SK-N-SH treated with all-trans-retinoic acid at 6 μM for 48 hours (cell line): ENCODE results near the gene FGF18.
"Not testable (repeated sequence)": the region's sequence is repeated elsewhere in the genome, so short reads cannot be mapped to it uniquely, and the experiment has no call there.

ENCODE experiments used
- ATAC-seq: fragments of 200-7000 bp; cut with Tn5 transposase; 3 replicates; pipeline ENCODE4 v1.9.1; 2020; ENCODE audit warnings: mild to moderate bottlenecking, moderate library complexity
- ARNTL ChIP-seq: fragments of 450-650 bp; formaldehyde crosslinking; IDR thresholded peaks from 2 replicates; pipeline ENCODE4 v1.5.0; 2020; ENCODE audit warnings: low read depth, mild to moderate bottlenecking, moderate library complexity, borderline replicate concordance
- CSDC2 ChIP-seq: fragments of 250-450 bp; sonication (Bioruptor Pico); IDR thresholded peaks from 2 replicates; pipeline ENCODE4 v1.5.0; 2020; ENCODE audit warnings: mild to moderate bottlenecking, moderate library complexity
- ESRRG ChIP-seq: fragments of 250-450 bp; sonication (Bioruptor Pico); IDR thresholded peaks from 2 replicates; pipeline ENCODE4 v1.6.1; 2021; ENCODE audit warnings: mild to moderate bottlenecking
- GLIS3 ChIP-seq: fragments of 250-450 bp; sonication (Bioruptor Pico); IDR thresholded peaks from 2 replicates; pipeline ENCODE4 v1.5.0; 2020; ENCODE audit warnings: mild to moderate bottlenecking, moderate library complexity
- ISL1 ChIP-seq: fragments of 250-450 bp; sonication (Bioruptor Pico); IDR thresholded peaks from 2 replicates; pipeline ENCODE4 v2.1.2; 2022; ENCODE audit warnings: mild to moderate bottlenecking, moderate library complexity
- OSR1 ChIP-seq: fragments of 250-450 bp; sonication (Bioruptor Pico); IDR thresholded peaks from 2 replicates; pipeline ENCODE4 v1.8.0; 2022; ENCODE audit warnings: moderate library complexity, mild to moderate bottlenecking, inconsistent platforms
- PPARA ChIP-seq: fragments of 250-450 bp; sonication (Bioruptor Pico); IDR thresholded peaks from 2 replicates; pipeline ENCODE4 v1.5.0; 2020; ENCODE audit warnings: mild to moderate bottlenecking, borderline replicate concordance
- RARB ChIP-seq: fragments of 250-450 bp; sonication (Bioruptor Pico); IDR thresholded peaks from 2 replicates; pipeline ENCODE4 v1.8.0; 2021; ENCODE audit warnings: mild to moderate bottlenecking, moderate library complexity
- SNAI2 ChIP-seq: fragments of 250-450 bp; sonication (Bioruptor Pico); IDR thresholded peaks from 2 replicates; pipeline ENCODE4 v1.5.0; 2020; ENCODE audit warnings: mild to moderate bottlenecking, moderate library complexity
- TCF4 ChIP-seq: fragments of 250-450 bp; sonication (Bioruptor Pico); IDR thresholded peaks from 2 replicates; pipeline ENCODE4 v1.8.0; 2021; ENCODE audit warnings: mild to moderate bottlenecking, moderate library complexity, borderline replicate concordance
- ZC3H10 ChIP-seq: fragments of 250-450 bp; sonication (Bioruptor Pico); IDR thresholded peaks from 2 replicates; pipeline ENCODE4 v1.5.1; 2021; ENCODE audit warnings: mild to moderate bottlenecking, moderate library complexity
- ZNF565 ChIP-seq: fragments of 450-650 bp; formaldehyde crosslinking; conservative IDR thresholded peaks from 2 replicates; pipeline ENCODE4 v1.5.0; 2020; ENCODE audit warnings: low read depth, mild to moderate bottlenecking, moderate library complexity
- ZNF70 ChIP-seq: fragments of 450-650 bp; formaldehyde crosslinking; IDR thresholded peaks from 2 replicates; pipeline ENCODE4 v1.5.0; 2020; ENCODE audit warnings: mild to moderate bottlenecking, moderate library complexity
- ZNF8 ChIP-seq: fragments of 450-650 bp; formaldehyde crosslinking; IDR thresholded peaks from 2 replicates; pipeline ENCODE4 v1.5.0; 2020; ENCODE audit warnings: mild to moderate bottlenecking, moderate library complexity
- TF ChIP-seq, protein P1 (sequence below): fragments of 250-450 bp; sonication (Bioruptor Pico); IDR thresholded peaks from 2 replicates; pipeline ENCODE4 v1.8.0; 2020; ENCODE audit warnings: mild to moderate bottlenecking, moderate library complexity, borderline replicate concordance
- TF ChIP-seq, protein P2 (sequence below): fragments of 250-450 bp; sonication (Bioruptor Pico); IDR thresholded peaks from 2 replicates; pipeline ENCODE4 v1.5.1; 2021; ENCODE audit warnings: mild to moderate bottlenecking, moderate library complexity
- TF ChIP-seq, protein P3 (sequence below): fragments of 250-450 bp; sonication (Bioruptor Pico); IDR thresholded peaks from 2 replicates; pipeline ENCODE4 v1.8.0; 2021; ENCODE audit warnings: low read depth, mild to moderate bottlenecking, moderate library complexity, borderline replicate concordance
- TF ChIP-seq, protein P4 (sequence below): fragments of 250-450 bp; sonication (Bioruptor Pico); IDR thresholded peaks from 2 replicates; pipeline ENCODE4 v1.5.1; 2020; ENCODE audit warnings: low read depth, mild to moderate bottlenecking, moderate library complexity
- TF ChIP-seq, protein P5 (sequence below): fragments of 250-450 bp; sonication (Bioruptor Pico); IDR thresholded peaks from 2 replicates; pipeline ENCODE4 v1.5.0; 2020; ENCODE audit warnings: mild to moderate bottlenecking, moderate library complexity

FGF18 gene, protein sequence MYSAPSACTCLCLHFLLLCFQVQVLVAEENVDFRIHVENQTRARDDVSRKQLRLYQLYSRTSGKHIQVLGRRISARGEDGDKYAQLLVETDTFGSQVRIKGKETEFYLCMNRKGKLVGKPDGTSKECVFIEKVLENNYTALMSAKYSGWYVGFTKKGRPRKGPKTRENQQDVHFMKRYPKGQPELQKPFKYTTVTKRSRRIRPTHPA

DNA sequence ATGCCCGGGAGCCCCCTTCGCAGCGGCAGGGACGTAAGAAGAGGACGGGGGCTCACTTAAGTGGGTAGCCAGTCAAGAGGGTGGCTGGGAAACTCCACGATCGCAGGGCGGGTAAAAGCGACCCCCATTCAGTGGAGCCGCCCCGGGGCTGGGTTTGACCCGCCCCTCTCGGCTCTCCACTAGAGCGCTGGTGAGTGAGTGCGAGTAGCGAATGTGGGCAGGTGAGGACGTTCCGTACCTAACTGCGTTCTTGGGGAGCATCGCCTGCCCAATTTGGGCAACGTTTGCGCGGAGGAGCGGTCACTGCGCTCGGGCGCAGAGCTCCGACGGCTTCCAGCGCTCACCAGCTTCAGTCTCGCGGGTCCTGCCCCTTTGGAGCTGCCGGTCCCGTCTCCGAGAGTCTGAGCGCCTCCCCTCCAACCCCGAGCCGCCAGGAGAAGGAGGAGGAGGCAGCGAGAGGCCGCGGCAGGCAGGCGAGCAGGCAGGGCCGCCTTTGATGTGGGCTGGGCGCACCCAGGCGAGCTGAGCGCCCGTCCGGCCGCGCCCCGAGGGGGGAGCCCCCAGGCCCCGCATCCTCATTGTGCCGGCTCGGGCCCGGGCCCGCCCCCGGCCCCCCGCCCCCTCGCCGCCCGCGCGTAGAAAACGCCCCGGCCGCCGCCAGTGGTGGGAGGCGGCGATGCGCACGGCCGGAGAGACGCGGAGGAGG, at the start of gene FGF18:
TSS of gene FGF18 (plus strand) at position 666 of the 706 bp plus-strand sequence. CDS start 553 bp downstream, outside the sequence.
- peak; percentile 46 for ATAC-seq
- TF ChIP-seq ZNF8, result no peak
- TF ChIP-seq, protein P1, sequence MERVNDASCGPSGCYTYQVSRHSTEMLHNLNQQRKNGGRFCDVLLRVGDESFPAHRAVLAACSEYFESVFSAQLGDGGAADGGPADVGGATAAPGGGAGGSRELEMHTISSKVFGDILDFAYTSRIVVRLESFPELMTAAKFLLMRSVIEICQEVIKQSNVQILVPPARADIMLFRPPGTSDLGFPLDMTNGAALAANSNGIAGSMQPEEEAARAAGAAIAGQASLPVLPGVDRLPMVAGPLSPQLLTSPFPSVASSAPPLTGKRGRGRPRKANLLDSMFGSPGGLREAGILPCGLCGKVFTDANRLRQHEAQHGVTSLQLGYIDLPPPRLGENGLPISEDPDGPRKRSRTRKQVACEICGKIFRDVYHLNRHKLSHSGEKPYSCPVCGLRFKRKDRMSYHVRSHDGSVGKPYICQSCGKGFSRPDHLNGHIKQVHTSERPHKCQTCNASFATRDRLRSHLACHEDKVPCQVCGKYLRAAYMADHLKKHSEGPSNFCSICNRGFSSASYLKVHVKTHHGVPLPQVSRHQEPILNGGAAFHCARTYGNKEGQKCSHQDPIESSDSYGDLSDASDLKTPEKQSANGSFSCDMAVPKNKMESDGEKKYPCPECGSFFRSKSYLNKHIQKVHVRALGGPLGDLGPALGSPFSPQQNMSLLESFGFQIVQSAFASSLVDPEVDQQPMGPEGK (CRISPR knock-in tag), result no peak

DNA sequence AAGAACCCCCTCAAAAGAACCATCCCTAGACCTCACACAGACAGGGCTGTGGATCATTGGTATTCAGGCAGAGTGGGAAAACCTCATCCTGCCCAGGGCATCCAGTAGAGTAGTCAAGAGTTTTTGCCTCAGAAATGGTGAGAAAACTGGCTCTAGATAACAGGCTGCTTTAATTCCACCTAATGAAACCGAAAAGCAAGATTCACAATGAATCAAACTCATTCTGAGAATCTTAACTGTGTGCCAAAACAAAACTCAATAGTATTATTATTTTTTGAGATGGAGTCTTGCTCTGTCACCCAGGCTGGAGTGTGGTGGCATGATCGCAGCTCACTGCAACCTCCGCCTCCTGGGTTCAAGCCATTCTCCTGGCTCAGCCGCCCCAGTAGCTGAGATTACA, 49.5 kb upstream of the FGF18 start:
- no peak for TF ChIP-seq PPARA
- TF ChIP-seq, protein P2, sequence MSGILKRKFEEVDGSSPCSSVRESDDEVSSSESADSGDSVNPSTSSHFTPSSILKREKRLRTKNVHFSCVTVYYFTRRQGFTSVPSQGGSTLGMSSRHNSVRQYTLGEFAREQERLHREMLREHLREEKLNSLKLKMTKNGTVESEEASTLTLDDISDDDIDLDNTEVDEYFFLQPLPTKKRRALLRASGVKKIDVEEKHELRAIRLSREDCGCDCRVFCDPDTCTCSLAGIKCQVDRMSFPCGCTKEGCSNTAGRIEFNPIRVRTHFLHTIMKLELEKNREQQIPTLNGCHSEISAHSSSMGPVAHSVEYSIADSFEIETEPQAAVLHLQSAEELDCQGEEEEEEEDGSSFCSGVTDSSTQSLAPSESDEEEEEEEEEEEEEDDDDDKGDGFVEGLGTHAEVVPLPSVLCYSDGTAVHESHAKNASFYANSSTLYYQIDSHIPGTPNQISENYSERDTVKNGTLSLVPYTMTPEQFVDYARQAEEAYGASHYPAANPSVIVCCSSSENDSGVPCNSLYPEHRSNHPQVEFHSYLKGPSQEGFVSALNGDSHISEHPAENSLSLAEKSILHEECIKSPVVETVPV (CRISPR knock-in tag), result no peak
- TF ChIP-seq, protein P3, sequence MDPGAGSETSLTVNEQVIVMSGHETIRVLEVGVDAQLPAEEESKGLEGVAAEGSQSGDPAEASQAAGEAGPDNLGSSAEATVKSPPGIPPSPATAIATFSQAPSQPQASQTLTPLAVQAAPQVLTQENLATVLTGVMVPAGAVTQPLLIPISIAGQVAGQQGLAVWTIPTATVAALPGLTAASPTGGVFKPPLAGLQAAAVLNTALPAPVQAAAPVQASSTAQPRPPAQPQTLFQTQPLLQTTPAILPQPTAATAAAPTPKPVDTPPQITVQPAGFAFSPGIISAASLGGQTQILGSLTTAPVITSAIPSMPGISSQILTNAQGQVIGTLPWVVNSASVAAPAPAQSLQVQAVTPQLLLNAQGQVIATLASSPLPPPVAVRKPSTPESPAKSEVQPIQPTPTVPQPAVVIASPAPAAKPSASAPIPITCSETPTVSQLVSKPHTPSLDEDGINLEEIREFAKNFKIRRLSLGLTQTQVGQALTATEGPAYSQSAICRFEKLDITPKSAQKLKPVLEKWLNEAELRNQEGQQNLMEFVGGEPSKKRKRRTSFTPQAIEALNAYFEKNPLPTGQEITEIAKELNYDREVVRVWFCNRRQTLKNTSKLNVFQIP (CRISPR knock-in tag), result no peak
- TF ChIP-seq, protein P1 (CRISPR knock-in tag), result no peak
- TF ChIP-seq, protein P4, sequence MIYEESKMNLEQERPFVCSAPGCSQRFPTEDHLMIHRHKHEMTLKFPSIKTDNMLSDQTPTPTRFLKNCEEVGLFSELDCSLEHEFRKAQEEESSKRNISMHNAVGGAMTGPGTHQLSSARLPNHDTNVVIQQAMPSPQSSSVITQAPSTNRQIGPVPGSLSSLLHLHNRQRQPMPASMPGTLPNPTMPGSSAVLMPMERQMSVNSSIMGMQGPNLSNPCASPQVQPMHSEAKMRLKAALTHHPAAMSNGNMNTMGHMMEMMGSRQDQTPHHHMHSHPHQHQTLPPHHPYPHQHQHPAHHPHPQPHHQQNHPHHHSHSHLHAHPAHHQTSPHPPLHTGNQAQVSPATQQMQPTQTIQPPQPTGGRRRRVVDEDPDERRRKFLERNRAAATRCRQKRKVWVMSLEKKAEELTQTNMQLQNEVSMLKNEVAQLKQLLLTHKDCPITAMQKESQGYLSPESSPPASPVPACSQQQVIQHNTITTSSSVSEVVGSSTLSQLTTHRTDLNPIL, result no peak
- TF ChIP-seq TCF4, result no peak
- no peak for TF ChIP-seq ZNF70 (CRISPR knock-in tag)
- TF ChIP-seq, protein P5, sequence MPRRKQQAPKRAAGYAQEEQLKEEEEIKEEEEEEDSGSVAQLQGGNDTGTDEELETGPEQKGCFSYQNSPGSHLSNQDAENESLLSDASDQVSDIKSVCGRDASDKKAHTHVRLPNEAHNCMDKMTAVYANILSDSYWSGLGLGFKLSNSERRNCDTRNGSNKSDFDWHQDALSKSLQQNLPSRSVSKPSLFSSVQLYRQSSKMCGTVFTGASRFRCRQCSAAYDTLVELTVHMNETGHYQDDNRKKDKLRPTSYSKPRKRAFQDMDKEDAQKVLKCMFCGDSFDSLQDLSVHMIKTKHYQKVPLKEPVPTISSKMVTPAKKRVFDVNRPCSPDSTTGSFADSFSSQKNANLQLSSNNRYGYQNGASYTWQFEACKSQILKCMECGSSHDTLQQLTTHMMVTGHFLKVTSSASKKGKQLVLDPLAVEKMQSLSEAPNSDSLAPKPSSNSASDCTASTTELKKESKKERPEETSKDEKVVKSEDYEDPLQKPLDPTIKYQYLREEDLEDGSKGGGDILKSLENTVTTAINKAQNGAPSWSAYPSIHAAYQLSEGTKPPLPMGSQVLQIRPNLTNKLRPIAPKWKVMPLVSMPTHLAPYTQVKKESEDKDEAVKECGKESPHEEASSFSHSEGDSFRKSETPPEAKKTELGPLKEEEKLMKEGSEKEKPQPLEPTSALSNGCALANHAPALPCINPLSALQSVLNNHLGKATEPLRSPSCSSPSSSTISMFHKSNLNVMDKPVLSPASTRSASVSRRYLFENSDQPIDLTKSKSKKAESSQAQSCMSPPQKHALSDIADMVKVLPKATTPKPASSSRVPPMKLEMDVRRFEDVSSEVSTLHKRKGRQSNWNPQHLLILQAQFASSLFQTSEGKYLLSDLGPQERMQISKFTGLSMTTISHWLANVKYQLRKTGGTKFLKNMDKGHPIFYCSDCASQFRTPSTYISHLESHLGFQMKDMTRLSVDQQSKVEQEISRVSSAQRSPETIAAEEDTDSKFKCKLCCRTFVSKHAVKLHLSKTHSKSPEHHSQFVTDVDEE (CRISPR knock-in tag), result no peak
- no peak for TF ChIP-seq ZC3H10 (CRISPR knock-in tag)
- no peak for TF ChIP-seq CSDC2 (CRISPR knock-in tag)
- no peak for TF ChIP-seq ZNF565 (CRISPR knock-in tag)
- TF ChIP-seq ZNF8, result no peak
- TF ChIP-seq ARNTL, result no peak
- TF ChIP-seq ISL1 (CRISPR knock-in tag), result no peak
- no peak for TF ChIP-seq ESRRG (CRISPR knock-in tag)
- no peak for ATAC-seq

DNA sequence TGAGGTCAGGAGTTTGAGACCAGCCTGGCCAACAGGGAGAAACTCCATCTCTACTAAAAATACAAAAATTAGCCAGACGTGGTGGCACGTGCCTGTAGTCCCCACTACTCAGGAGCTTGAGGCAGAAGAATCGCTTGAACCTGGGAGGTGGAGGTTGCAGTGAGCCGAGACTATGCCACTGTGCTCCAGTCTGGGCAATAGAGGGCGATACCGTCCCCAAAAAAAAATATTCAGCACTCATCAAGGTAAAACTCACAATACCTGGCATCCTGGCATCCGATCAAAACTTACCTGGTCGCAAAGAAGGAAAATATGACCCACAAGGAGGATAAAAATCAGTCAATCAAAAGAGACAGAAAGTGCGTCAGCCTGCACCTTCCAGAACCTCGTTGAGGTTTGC, 48.6 kb upstream of the FGF18 start:
- ATAC-seq, result not testable (repeated sequence)

DNA sequence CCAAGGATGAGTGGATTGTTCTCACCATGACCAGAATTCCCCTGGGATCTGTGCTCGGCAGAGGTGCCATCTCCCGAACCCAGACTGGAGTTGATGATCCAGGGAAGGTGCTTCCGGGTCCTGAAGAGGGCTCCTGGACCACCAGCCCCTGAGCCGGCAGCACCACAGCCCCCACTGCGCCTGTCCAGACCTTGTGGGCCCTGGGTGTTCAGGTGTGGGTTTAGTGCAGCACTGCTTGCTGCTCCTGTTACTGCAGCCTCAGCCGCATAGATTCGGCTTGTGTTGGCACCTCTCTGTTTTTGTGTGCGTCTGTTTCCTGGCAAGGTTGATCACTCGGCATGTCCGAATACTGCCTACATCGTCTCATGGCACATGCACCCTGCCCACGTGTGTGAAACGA, 48.1 kb upstream of the FGF18 start:
- TF ChIP-seq RARB (CRISPR knock-in tag) (no peak), OSR1 (CRISPR knock-in tag) (no peak), CSDC2 (CRISPR knock-in tag) (no peak), PPARA (no peak), ZNF70 (CRISPR knock-in tag) (no peak), ZNF565 (CRISPR knock-in tag) (no peak), GLIS3 (CRISPR knock-in tag) (no peak), ESRRG (CRISPR knock-in tag) (no peak), TCF4 (no peak), ISL1 (CRISPR knock-in tag) (no peak), ZC3H10 (CRISPR knock-in tag) (no peak), ZNF8 (no peak), SNAI2 (CRISPR knock-in tag) (no peak)
- TF ChIP-seq, protein P3 (CRISPR knock-in tag), result no peak
- no peak for ATAC-seq
